ENCODE measurements around the gene UTY.
"Not testable (repeated sequence)": the region's sequence is repeated elsewhere in the genome, so short reads cannot be mapped to it uniquely, and the experiment has no call there.

Gene UTY

DNA sequence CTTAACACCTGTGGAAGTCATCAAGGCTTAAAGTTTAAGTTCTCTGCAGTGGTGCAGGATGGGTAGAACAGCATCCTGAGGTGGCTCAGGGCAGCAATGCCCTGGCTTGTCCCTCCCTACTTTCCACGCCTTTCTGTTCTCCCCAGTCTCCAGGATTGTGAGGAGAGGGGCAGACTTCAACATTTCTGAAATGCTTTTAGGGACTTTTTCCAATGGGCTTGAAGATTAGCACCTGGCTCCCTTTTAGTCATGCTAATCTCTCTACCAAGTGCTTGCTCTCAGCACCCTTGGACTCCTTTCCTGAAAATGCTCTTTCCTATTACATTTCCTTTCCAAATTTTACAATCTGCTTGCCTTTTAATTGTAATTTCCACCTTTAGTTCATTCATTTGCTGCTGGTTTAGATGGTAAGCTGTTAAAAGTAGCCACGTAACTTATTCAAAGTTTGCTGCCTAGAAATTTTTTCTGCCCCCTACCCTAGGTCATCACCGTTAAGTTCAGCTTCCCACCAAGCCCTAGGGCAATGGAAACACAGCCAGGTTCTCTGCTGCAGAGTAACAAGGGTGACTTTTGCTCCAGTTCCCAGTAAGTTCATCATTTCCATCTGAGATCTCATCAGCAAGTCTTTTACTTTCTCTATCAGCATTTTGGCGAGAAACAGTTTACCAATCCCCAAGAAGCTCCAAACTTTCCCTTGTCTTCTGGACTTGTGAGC, 183.5 kb downstream of the UTY start:
- DNase-seq, result no peak

- no peak for DNase-seq
Observed at GRCh38 chrY:13295026-13295425, 184.8 kb downstream of the UTY start.

DNA sequence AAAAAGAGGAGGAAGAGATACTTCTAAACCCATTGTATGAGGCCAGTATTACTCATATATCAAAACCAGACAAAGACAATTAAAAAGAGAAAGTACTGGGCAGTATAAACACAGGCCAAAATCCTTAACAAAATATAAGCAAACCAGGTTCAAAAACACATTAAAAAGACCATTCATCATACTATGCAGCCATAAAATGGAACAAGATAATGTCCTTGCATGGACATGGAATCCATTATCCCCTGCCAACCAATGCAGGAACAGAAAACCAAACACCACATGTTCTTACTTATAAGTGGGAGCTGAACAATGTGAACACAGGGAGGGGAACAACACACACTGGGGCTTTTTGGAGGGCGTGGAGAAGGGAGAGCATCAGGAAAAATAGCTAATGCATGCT, 188.6 kb downstream of the UTY start:
- no peak for DNase-seq

DNA sequence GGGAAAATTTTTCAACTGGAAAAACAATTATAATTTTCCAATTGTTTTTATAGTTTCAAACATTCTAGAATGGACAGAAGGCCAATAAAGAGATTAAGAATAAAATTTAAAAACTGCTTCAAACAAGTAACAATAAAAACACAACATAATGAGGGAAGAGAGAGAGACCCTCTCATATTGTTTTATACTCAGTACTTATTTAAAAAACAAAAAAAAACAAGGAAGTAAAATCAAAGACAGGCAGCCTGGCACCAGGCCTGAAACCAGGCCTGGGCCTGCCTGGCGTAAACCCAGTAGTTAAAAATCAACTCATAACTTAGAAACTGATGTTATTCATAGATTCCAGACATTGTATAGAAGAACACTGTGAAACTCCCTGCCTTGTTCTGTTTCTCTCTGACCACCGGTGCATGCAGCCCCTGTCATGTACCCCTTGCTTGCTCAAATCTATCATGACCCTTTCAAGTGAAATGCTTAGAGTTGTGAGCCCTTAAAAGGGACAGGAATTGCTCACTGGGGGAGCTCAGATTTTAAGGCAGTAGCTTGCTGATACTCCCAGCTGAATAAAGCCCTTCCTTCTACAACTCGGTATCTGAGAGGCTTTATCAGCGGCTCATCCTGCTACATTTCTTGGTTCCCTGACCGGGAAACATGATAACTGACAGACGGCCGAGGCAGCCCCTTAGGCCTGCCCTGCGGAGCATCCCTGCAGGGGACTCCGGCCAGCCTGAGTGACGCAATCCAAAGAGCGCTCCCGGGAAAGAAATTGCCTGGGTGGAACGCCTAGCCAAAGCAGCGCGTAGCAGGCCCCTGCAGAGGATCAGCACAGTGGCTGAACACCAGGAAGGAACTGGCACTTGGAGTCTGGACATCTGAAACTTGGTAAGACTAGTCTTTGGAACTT, 197.4 kb downstream of the UTY start:
- not testable (repeated sequence) for DNase-seq

DNA sequence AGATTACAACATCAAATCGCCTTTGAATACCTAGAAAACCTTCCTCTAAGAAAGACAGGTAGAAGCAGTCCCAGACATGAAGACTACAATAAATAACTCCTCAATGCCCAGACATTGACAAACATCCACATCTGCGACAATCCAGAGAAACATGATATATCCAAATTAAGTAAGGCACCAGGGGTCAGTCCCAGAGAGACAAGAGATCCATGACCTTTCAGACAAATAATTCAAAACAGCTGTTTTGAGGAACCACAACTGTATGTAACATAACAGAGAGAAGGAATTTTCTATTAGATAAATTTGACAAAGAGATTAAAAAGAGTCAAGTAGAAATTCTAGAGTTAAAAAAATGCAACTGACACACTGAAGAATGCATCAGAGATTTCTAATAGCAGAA, 200.3 kb downstream of the UTY start:
- DNase-seq, result no peak

- DNase-seq, result no peak
Observed at GRCh38 chrY:13271706-13272105, 208.1 kb downstream of the UTY start.

DNA sequence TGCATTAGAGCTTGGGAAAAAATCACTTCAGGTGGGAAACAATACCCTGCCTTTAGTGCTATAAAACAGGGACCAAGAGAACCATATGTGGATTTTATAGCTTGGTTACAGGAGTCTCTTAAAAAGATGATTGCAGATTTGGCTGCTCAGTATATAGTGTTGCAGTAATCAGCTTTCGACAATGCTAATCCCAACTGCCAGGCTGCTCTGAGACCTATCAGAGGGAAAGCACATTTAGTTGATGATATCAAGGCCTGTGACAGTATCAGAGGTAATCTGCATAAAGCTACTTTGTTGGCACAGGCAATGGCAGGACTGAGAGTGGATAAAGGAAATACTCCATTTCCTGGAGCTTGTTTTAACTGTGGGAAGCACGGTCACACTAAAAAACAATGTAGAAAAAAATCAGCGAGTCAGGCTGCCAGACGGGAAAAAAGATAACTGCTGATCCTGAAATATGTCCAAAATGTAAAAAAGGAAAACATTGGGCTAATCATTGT, 225.8 kb downstream of the UTY start:
- DNase-seq, result not testable (repeated sequence)

DNA sequence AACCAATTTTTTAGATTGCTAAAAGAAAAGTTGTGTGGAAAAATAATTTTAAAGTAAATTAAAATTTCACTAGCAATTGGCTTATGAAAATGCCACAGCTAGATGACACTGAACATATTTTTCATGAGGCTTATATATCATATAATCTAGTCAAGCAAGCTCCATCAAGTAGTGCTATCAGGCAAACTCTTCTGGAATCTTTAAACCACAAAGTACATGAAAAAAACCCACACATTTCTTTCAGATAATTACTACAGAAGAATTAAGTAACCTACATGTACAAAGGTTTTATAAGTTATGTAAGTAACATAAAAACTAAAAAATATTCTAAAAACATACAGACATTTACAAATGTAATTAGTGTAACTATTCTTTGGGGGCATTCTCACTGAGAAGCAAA, 229.4 kb downstream of the UTY start:
- no peak for DNase-seq

DNA sequence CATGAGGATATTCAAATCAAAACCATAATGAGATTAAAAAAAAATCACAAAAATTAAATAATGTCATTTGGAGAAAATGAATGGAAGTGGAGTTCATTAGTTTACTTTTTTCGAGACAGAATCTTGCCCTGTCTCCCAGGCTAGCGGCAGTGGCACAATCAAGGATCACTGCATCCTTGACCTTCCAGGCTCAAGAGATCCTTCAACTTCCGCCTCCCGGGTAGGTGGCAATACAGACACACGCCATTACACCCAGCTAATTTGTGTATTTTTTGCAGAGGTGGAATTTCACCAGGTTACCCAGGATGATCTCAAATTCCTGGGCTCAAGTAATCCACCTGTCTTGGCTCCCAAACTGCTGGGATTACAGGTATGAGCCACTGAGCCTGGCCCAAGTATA, 236.1 kb downstream of the UTY start:
- DNase-seq, result no peak

GRCh38 chrY:13233901-13234300, 245.9 kb downstream of the UTY start:
- DNase-seq, result no peak

GRCh38 chrY:13233118-13233517, 246.7 kb downstream of the UTY start:
- no peak for DNase-seq

- DNase-seq, result no peak
Observed at GRCh38 chrY:13227354-13227953, 252.4 kb downstream of the UTY start.

DNA sequence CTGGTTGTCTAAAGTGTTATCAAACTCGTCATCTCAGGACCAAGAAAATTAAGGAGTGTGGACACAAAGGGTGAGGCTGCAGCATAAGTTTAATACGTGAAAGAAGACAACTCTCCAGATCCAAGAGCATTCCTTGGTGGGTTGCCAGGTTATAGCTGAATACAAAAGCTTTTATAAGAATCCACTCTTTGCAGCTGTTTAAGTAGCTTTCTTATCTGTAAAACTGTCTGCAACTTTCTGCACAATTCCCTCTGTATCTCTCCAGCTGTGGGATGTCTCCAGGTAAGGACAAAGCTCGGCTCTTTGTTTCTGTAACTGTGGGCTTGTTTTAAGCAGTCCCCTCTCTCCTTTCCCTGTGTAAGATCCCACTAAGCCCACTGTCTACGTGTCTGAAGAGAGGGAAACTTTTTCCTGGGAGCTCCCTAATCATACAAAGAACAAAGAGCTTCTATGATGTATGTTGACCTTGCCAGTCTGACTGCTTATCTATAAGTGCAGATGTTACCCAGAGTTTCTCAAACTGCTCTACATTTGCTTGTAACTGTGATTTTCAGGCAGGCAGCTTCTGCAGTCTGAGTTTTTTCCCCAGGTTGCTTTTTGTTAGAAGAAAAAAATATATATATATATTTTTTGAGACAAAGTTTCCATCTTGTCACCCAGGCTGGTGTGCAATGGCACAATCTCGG, 268.7 kb downstream of the UTY start:
- DNase-seq, result no peak

DNA sequence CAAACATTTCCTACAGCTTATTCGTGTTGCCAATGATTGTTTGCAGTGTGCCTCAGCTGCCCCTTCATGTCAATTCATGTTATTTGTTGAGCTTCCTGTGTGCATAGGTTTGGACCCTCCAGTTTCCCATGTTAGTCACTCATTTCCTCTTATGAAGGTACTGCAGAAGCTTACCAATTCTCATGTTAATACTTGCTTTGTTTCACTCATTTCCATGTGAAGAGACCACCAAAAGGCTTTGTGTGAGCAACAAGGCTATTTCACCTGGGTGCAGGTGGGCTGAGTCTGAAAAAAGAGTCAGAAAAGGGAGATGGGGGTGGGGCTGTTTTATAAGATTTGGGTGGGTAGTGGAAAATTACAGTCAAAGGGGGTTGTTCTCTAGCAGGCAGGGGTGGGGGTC, 274.6 kb downstream of the UTY start:
- no peak for DNase-seq

All from CD4-positive, alpha-beta T cell treated with Interleukin-1 beta for 1 hour (primary cell).